Neural crest cell (in vitro differentiated cells): ENCODE data around the gene S100A1. TPM values are rescaled to one million over a fixed set of nuclear protein-coding genes. Genes with fewer than 3 reads are reported as not detected.
A peak's percentile ranks its signal among the peaks of the same experiment; 100 is the strongest.

ENCODE experiments used
- DNase-seq: peaks from one replicate; pipeline ENCODE4 v3.0.0; 2021; ENCODE audit warnings: low read depth, mixed read lengths, low spot score
- H3K27ac Mint-ChIP-seq: one replicate; pipeline ENCODE4 v1.8.0; 2021; ENCODE audit warnings: mild to moderate bottlenecking, mixed read lengths; ENCODE audit not compliant: unreplicated experiment
- H3K27me3 Mint-ChIP-seq: 2 replicates; pipeline ENCODE4 v1.8.0; 2021; ENCODE audit warnings: low read depth, mild to moderate bottlenecking, mixed read lengths
- H3K36me3 Mint-ChIP-seq: 2 replicates; pipeline ENCODE4 v1.8.0; 2021; ENCODE audit warnings: low read depth, mild to moderate bottlenecking, mixed read lengths
- H3K4me1 Mint-ChIP-seq: 2 replicates; pipeline ENCODE4 v1.8.0; 2021; ENCODE audit warnings: mixed read lengths
- H3K4me3 Mint-ChIP-seq: one replicate; pipeline ENCODE4 v1.8.0; 2021; ENCODE audit warnings: mild to moderate bottlenecking, mixed read lengths
- H3K9me3 Mint-ChIP-seq: 2 replicates; pipeline ENCODE4 v1.8.0; 2021; ENCODE audit warnings: mixed read lengths
- total RNA-seq: library from RNA; stranded (reverse); gene quantifications from 2 replicates; pipeline ENCODE4 v1.2.1, GENCODE V29; 2021
- TF ChIP-seq, protein P1 (sequence below): fragments of 200-600 bp; sonication (generic); conservative IDR thresholded peaks from 2 replicates; pipeline ENCODE4 v1.5.0; 2021; ENCODE audit warnings: antibody characterized with exemption, mild to moderate bottlenecking

Gene S100A1
- total RNA-seq, 1 donor from 2014 or later: not detected

DNA sequence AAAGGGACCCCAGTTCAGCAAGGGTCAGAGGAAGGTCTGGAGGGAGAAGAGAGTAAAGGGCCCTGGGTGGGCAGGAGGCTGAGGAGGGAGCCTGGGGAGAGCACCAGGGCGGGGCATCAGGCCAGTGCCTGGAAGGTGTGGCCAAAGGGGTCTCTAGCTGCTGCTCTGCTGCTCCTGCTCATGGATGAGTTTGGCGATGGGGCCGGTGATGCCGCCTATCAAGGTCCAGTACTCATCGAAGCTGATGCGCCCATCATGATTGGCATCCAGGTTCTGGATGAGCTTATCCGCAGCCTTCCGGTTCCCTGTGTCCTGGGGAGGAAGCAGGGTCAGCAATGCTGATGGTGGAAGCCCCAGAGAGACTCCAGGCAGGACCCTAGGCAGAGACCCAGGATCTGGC is 20.9 kb upstream of the S100A1 start:
- TF ChIP-seq, protein P1, sequence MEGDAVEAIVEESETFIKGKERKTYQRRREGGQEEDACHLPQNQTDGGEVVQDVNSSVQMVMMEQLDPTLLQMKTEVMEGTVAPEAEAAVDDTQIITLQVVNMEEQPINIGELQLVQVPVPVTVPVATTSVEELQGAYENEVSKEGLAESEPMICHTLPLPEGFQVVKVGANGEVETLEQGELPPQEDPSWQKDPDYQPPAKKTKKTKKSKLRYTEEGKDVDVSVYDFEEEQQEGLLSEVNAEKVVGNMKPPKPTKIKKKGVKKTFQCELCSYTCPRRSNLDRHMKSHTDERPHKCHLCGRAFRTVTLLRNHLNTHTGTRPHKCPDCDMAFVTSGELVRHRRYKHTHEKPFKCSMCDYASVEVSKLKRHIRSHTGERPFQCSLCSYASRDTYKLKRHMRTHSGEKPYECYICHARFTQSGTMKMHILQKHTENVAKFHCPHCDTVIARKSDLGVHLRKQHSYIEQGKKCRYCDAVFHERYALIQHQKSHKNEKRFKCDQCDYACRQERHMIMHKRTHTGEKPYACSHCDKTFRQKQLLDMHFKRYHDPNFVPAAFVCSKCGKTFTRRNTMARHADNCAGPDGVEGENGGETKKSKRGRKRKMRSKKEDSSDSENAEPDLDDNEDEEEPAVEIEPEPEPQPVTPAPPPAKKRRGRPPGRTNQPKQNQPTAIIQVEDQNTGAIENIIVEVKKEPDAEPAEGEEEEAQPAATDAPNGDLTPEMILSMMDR: no peak
- Mint-ChIP-seq H3K4me1 (peaks cover 49% of the 10 kb centered on the region), H3K4me3 (no peak overlapping the region), H3K27me3 (no peaks in the 10 kb centered on the region), H3K9me3 (no peaks in the 10 kb centered on the region), H3K27ac (peak overlapping the region; percentile 83), H3K36me3 (no peaks in the 10 kb centered on the region)
- no peak for DNase-seq

DNA sequence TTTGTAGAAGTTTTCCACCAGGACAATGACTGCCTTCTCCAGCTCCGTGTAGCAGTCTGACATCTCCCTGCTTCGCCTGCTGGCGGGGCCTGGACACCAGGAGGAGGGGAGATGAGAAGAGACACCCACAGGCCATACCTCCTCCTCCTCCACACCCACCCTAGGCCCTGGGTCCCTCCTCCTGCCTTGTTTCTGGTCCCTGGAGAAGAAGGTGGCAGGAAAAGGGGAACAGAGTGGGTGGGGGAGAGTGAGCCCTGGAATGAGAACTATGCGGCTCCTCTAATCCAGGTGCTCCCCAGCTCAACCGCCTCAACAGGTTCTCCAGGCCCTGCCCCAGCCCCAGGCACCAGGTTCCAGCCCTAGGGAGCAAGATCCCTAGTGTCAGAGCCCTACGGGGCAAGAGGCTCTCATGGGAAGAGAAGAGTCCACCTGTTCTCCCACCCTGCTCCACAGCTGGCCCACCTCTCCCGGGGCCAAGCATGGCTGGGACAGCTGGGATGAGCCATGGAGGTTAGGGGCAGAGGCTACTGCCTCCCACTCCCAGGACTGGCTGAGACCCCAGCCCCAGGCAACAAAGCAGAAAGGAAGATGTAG is 20.0 kb upstream of the S100A1 start:
- H3K4me1 Mint-ChIP-seq: peaks cover 49% of the 10 kb centered on the region
- peak overlapping the region; percentile 47 for H3K4me3 Mint-ChIP-seq
- no peaks in the 10 kb centered on the region for H3K36me3 Mint-ChIP-seq
- TF ChIP-seq, protein P1: no peak
- peak overlapping the region; percentile 99 for H3K27ac Mint-ChIP-seq
- H3K27me3 Mint-ChIP-seq: no peaks in the 10 kb centered on the region
- no peak for DNase-seq
- no peaks in the 10 kb centered on the region for H3K9me3 Mint-ChIP-seq

GRCh38 chr1:153608742-153609584 is 19.3 kb upstream of the S100A1 start:
- no peaks in the 10 kb centered on the region for H3K9me3 Mint-ChIP-seq
- peak overlapping the region; percentile 99 for H3K27ac Mint-ChIP-seq
- peak overlapping the region; percentile 70 for H3K4me3 Mint-ChIP-seq
- peak; percentile 67 for DNase-seq
- TF ChIP-seq, protein P1: no peak
- no peaks in the 10 kb centered on the region for H3K27me3 Mint-ChIP-seq
- H3K36me3 Mint-ChIP-seq: no peaks in the 10 kb centered on the region
- peaks cover 49% of the 10 kb centered on the region for H3K4me1 Mint-ChIP-seq

- peaks cover 53% of the 10 kb centered on the region for H3K4me1 Mint-ChIP-seq
- H3K9me3 Mint-ChIP-seq: no peaks in the 10 kb centered on the region
- DNase-seq: no peak
- peak overlapping the region; percentile 70 for H3K4me3 Mint-ChIP-seq
- TF ChIP-seq, protein P1: no peak
- no peaks in the 10 kb centered on the region for H3K36me3 Mint-ChIP-seq
- H3K27ac Mint-ChIP-seq: peak overlapping the region; percentile 99
- H3K27me3 Mint-ChIP-seq: no peaks in the 10 kb centered on the region
These were observed 18.7 kb upstream of the S100A1 start for GRCh38 chr1:153609585-153609907.

GRCh38 chr1:153610334-153610733 is 17.9 kb upstream of the S100A1 start:
- Mint-ChIP-seq H3K4me3 (no peak overlapping the region), H3K27ac (peak overlapping the region; percentile 88), H3K4me1 (peaks cover 50% of the 10 kb centered on the region), H3K9me3 (no peaks in the 10 kb centered on the region), H3K36me3 (no peaks in the 10 kb centered on the region), H3K27me3 (no peaks in the 10 kb centered on the region)
- TF ChIP-seq, protein P1: no peak
- DNase-seq: no peak
